H1 (cell line): ENCODE results near the gene MTCH1. TPM values are rescaled to one million over a fixed set of nuclear protein-coding genes. Genes with fewer than 3 reads are reported as not detected.

ENCODE experiments used
- BRCA1 ChIP-seq: IDR thresholded peaks from 2 replicates; pipeline ENCODE4 v1.6.1; 2012; ENCODE audit warnings: low read depth, low read length, improper control_type of control experiment
- GTF2F1 ChIP-seq: IDR thresholded peaks from 2 replicates; pipeline ENCODE4 v1.6.1; 2012; ENCODE audit warnings: low read depth, low read length, improper control_type of control experiment, borderline replicate concordance
- JUN ChIP-seq: IDR thresholded peaks from 2 replicates; pipeline ENCODE4 v1.6.1; 2011; ENCODE audit warnings: low read depth, mild to moderate bottlenecking, improper control_type of control experiment, low read length
- KDM5A ChIP-seq: fragments of 200-600 bp; IDR thresholded peaks from 2 replicates; pipeline ENCODE4 v1.7.1; 2012; ENCODE audit warnings: mild to moderate bottlenecking, low read length, inconsistent platforms, mixed read lengths
- MAFK ChIP-seq: IDR thresholded peaks from 2 replicates; pipeline ENCODE4 v1.6.1; 2012; ENCODE audit warnings: low read depth, mild to moderate bottlenecking, improper control_type of control experiment, low read length
- NANOG ChIP-seq: IDR thresholded peaks from 2 replicates; pipeline ENCODE4 v1.6.1; 2011; ENCODE audit warnings: low read length, low read depth, mild to moderate bottlenecking, inconsistent platforms; ENCODE audit not compliant: insufficient read depth, poor library complexity, severe bottlenecking
- NRF1 ChIP-seq: IDR thresholded peaks from 2 replicates; pipeline ENCODE4 v1.6.1; 2011; ENCODE audit warnings: mild to moderate bottlenecking, low read depth, low read length, improper control_type of control experiment
- POU5F1 ChIP-seq: IDR thresholded peaks from 2 replicates; pipeline ENCODE4 v1.6.1; 2011; ENCODE audit warnings: low read depth, mild to moderate bottlenecking, low read length, moderate library complexity
- SAP30 ChIP-seq: fragments of 300-600 bp; sonication (generic); IDR thresholded peaks from 2 replicates; pipeline ENCODE4 v1.7.1; 2012; ENCODE audit warnings: low read length, moderate library complexity, mild to moderate bottlenecking, inconsistent platforms; ENCODE audit not compliant: insufficient read depth, insufficient replicate concordance
- SUZ12 ChIP-seq: fragments of 200-600 bp; sonication (generic); IDR thresholded peaks from 2 replicates; pipeline ENCODE4 v1.6.1; 2012; ENCODE audit warnings: mild to moderate bottlenecking, inconsistent platforms, low read length, moderate library complexity, mixed read lengths
- TEAD4 ChIP-seq: IDR thresholded peaks from 2 replicates; pipeline ENCODE4 v1.6.1; 2012; ENCODE audit warnings: low read depth, low read length, inconsistent platforms, mixed read lengths
- polyA plus RNA-seq, 7 experiments: library from polyadenylated mRNA; depleted of rRNA in 3 of 7; stranded (reverse) in 5 of 7; unstranded in 2 of 7; fragments of >200 nt in 5 of 7; fragments of 200-250 nt in 2 of 7; gene quantifications; 1 replicate in 5 of 7; 2 replicates in 1 of 7; 4 replicates in 1 of 7; pipeline versions ENCODE4 v1.2.1 to v1.2.3, GENCODE V29; 2011 to 2013; ENCODE audit warnings: missing spikeins in 2 of 7, mixed read lengths in 2 of 7
- total RNA-seq: library from RNA; stranded (reverse); fragmentation: NEBNext Ultra II Directional; extraction: Animal tissue kit (Norgen Biotek cat#: 25700); gene quantifications from 2 replicates; pipeline ENCODE4 v1.2.1, GENCODE V29; 2021
- TF ChIP-seq, protein P1 (sequence below): fragments of 300-600 bp; sonication (generic); IDR thresholded peaks from 2 replicates; pipeline ENCODE4 v1.7.1; 2012; ENCODE audit warnings: low read length, moderate library complexity, mild to moderate bottlenecking, inconsistent platforms; ENCODE audit not compliant: insufficient replicate concordance

MTCH1 gene
- total and polyA plus RNA-seq, 2 of the 8 experiments (the other 6 are each of a cell fraction or from before 2014, with no cell fraction given) = 169 to 214 TPM

- TF ChIP-seq, protein P1, sequence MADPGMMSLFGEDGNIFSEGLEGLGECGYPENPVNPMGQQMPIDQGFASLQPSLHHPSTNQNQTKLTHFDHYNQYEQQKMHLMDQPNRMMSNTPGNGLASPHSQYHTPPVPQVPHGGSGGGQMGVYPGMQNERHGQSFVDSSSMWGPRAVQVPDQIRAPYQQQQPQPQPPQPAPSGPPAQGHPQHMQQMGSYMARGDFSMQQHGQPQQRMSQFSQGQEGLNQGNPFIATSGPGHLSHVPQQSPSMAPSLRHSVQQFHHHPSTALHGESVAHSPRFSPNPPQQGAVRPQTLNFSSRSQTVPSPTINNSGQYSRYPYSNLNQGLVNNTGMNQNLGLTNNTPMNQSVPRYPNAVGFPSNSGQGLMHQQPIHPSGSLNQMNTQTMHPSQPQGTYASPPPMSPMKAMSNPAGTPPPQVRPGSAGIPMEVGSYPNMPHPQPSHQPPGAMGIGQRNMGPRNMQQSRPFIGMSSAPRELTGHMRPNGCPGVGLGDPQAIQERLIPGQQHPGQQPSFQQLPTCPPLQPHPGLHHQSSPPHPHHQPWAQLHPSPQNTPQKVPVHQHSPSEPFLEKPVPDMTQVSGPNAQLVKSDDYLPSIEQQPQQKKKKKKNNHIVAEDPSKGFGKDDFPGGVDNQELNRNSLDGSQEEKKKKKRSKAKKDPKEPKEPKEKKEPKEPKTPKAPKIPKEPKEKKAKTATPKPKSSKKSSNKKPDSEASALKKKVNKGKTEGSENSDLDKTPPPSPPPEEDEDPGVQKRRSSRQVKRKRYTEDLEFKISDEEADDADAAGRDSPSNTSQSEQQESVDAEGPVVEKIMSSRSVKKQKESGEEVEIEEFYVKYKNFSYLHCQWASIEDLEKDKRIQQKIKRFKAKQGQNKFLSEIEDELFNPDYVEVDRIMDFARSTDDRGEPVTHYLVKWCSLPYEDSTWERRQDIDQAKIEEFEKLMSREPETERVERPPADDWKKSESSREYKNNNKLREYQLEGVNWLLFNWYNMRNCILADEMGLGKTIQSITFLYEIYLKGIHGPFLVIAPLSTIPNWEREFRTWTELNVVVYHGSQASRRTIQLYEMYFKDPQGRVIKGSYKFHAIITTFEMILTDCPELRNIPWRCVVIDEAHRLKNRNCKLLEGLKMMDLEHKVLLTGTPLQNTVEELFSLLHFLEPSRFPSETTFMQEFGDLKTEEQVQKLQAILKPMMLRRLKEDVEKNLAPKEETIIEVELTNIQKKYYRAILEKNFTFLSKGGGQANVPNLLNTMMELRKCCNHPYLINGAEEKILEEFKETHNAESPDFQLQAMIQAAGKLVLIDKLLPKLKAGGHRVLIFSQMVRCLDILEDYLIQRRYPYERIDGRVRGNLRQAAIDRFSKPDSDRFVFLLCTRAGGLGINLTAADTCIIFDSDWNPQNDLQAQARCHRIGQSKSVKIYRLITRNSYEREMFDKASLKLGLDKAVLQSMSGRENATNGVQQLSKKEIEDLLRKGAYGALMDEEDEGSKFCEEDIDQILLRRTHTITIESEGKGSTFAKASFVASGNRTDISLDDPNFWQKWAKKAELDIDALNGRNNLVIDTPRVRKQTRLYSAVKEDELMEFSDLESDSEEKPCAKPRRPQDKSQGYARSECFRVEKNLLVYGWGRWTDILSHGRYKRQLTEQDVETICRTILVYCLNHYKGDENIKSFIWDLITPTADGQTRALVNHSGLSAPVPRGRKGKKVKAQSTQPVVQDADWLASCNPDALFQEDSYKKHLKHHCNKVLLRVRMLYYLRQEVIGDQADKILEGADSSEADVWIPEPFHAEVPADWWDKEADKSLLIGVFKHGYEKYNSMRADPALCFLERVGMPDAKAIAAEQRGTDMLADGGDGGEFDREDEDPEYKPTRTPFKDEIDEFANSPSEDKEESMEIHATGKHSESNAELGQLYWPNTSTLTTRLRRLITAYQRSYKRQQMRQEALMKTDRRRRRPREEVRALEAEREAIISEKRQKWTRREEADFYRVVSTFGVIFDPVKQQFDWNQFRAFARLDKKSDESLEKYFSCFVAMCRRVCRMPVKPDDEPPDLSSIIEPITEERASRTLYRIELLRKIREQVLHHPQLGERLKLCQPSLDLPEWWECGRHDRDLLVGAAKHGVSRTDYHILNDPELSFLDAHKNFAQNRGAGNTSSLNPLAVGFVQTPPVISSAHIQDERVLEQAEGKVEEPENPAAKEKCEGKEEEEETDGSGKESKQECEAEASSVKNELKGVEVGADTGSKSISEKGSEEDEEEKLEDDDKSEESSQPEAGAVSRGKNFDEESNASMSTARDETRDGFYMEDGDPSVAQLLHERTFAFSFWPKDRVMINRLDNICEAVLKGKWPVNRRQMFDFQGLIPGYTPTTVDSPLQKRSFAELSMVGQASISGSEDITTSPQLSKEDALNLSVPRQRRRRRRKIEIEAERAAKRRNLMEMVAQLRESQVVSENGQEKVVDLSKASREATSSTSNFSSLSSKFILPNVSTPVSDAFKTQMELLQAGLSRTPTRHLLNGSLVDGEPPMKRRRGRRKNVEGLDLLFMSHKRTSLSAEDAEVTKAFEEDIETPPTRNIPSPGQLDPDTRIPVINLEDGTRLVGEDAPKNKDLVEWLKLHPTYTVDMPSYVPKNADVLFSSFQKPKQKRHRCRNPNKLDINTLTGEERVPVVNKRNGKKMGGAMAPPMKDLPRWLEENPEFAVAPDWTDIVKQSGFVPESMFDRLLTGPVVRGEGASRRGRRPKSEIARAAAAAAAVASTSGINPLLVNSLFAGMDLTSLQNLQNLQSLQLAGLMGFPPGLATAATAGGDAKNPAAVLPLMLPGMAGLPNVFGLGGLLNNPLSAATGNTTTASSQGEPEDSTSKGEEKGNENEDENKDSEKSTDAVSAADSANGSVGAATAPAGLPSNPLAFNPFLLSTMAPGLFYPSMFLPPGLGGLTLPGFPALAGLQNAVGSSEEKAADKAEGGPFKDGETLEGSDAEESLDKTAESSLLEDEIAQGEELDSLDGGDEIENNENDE = no peak
- TF ChIP-seq SAP30 = no peak
- TF ChIP-seq TEAD4 = no peak
- TF ChIP-seq SUZ12 = no peak
- no peak for TF ChIP-seq NRF1
- no peak for TF ChIP-seq GTF2F1
- no peak for TF ChIP-seq MAFK
- no peak for TF ChIP-seq JUN
- no peak for TF ChIP-seq POU5F1
- no peak for TF ChIP-seq KDM5A
- no peak for TF ChIP-seq NANOG
- TF ChIP-seq BRCA1 = no peak
Observed at GRCh38 chr6:37019065-37019450, 33.1 kb upstream of the MTCH1 start (continued).
